ENCODE data around the gene SPACA4.

Gene SPACA4

GRCh38 chr19:48606463-48607358 is at the start of gene SPACA4:
Gene SPACA4 (plus strand): TSS chr19:48606742. CDS start chr19:48606979, 237 bp downstream.
- DNase-seq (ENCODE audit: low spot score), result no peak
- in situ Hi-C loops (cut with MboI; ENCODE audit: low pct_unique_long_range_greater_than_20kb, low sequenced_read_pairs, unreplicated experiment), result no loop called here
- no peak for TF ChIP-seq CTCF (IDR thresholded peaks at IDR 0.05; ENCODE audit: extremely low read depth, insufficient read depth, missing control alignments)

GRCh38 chr19:48556825-48557224 is 49.7 kb upstream of the SPACA4 start:
- DNase-seq (ENCODE audit: low spot score), result no peak
- TF ChIP-seq CTCF (IDR thresholded peaks at IDR 0.05; ENCODE audit: extremely low read depth, insufficient read depth, missing control alignments), result no peak
- in situ Hi-C loops (cut with MboI; ENCODE audit: low pct_unique_long_range_greater_than_20kb, low sequenced_read_pairs, unreplicated experiment), result no loop called here

- no peak for TF ChIP-seq CTCF (IDR thresholded peaks at IDR 0.05; ENCODE audit: extremely low read depth, insufficient read depth, missing control alignments)
- in situ Hi-C loops (cut with MboI; ENCODE audit: low pct_unique_long_range_greater_than_20kb, low sequenced_read_pairs, unreplicated experiment), result no loop called here
- no peak for DNase-seq (ENCODE audit: low spot score)
These were observed 48.4 kb upstream of the SPACA4 start for GRCh38 chr19:48558018-48558684.

GRCh38 chr19:48560095-48560530 is 46.4 kb upstream of the SPACA4 start:
- no peak for DNase-seq (ENCODE audit: low spot score)
- TF ChIP-seq CTCF (IDR thresholded peaks at IDR 0.05; ENCODE audit: extremely low read depth, insufficient read depth, missing control alignments), result no peak
- in situ Hi-C loops (cut with MboI; ENCODE audit: low pct_unique_long_range_greater_than_20kb, low sequenced_read_pairs, unreplicated experiment), result no loop called here

GRCh38 chr19:48561412-48561811 is 45.1 kb upstream of the SPACA4 start:
- in situ Hi-C loops (cut with MboI; ENCODE audit: low pct_unique_long_range_greater_than_20kb, low sequenced_read_pairs, unreplicated experiment), result no loop called here
- no peak for DNase-seq (ENCODE audit: low spot score)

GRCh38 chr19:48565090-48565489 is 41.5 kb upstream of the SPACA4 start:
- in situ Hi-C loops (cut with MboI; ENCODE audit: low pct_unique_long_range_greater_than_20kb, low sequenced_read_pairs, unreplicated experiment), result no loop called here
- DNase-seq (ENCODE audit: low spot score), result no peak
- no peak for TF ChIP-seq CTCF (IDR thresholded peaks at IDR 0.05; ENCODE audit: extremely low read depth, insufficient read depth, missing control alignments)

More at GRCh38 chr19:48561412-48561811, 45.1 kb upstream of the SPACA4 start:
- TF ChIP-seq CTCF (IDR thresholded peaks at IDR 0.05; ENCODE audit: extremely low read depth, insufficient read depth, missing control alignments), result no peak
